ENCODE measurements around the gene LDLR. TPM values are rescaled to one million over a fixed set of nuclear protein-coding genes. Genes with fewer than 3 reads are reported as not detected.

The LDLR gene
- total and polyA plus RNA-seq, 2 of the 4 experiments (the other 2 are of a cell fraction): 45.2 to 53.8 TPM

DNA sequence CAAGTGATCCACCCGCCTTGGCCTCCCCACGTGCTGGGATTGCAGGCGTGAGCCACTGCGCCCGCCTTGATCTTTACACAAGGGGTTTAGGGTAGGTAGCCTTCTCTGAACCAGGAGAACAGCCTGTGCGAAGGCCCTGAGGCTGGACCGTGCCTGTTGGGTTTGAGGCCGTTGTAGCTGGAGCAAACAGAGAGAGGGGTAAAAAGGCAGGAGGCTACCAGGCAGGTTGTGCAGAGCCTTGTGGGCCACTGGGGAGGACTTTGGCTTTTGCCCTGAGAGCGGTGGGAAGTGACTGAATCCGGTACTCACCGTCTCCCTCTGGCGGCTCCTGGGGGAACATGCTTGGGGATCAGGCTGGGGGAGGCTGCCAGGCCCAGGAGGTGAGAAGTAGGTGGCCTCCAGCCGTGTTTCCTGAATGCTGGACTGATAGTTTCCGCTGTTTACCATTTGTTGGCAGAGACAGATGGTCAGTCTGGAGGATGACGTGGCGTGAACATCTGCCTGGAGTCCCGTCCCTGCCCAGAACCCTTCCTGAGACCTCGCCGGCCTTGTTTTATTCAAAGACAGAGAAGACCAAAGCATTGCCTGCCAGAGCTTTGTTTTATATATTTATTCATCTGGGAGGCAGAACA lies 41.7 kb downstream of the LDLR start (continued):
- peak; percentile 83 for TF ChIP-seq CTCF (conservative IDR thresholded peaks at IDR 0.05; ENCODE audit: low read depth, low read length)
- no peak for TF ChIP-seq USF2 (IDR thresholded peaks at IDR 0.05; ENCODE audit: low read depth, low read length)
